ENCODE data around the gene USP7.

Gene USP7

GRCh38 chr16:8956265-8957062 lies 7.2 kb downstream of the USP7 start:
- H3K27ac ChIP-seq (ENCODE audit: low read depth in 2 of 2, low read length in 2 of 2): no peak overlapping the region
- H3K27me3 ChIP-seq (ENCODE audit: control insufficient read depth in 2 of 2, insufficient read depth in 2 of 2, low read length in 2 of 2): no peaks in the 10 kb centered on the region
- no peaks in the 10 kb centered on the region for H3K36me3 ChIP-seq (ENCODE audit: control insufficient read depth in 2 of 2, insufficient read depth in 2 of 2, low read length in 2 of 2)
- no peak overlapping the region for H3K9ac ChIP-seq (ENCODE audit: low read depth in 1 of 2, low read length in 2 of 2)
- peaks cover 64 to 72% of the 10 kb centered on the region in 2 donors for H3K4me1 ChIP-seq (ENCODE audit: control insufficient read depth in 2 of 2, insufficient read depth in 2 of 2, low read length in 2 of 2)
- H3K9me3 ChIP-seq (ENCODE audit: control insufficient read depth in 2 of 2, low read length in 2 of 2): no peaks in the 10 kb centered on the region
- peak overlapping the region in 1 of 2 donors; percentile 10 for H3K4me3 ChIP-seq (ENCODE audit: low read length in 2 of 2)

- H3K9ac ChIP-seq (ENCODE audit: low read depth in 1 of 2, low read length in 2 of 2): no peak overlapping the region
- H3K36me3 ChIP-seq (ENCODE audit: control insufficient read depth in 2 of 2, insufficient read depth in 2 of 2, low read length in 2 of 2): no peaks in the 10 kb centered on the region
- H3K4me3 ChIP-seq (ENCODE audit: low read length in 2 of 2): peak overlapping the region in 1 of 2 donors; percentile 10
- H3K27me3 ChIP-seq (ENCODE audit: control insufficient read depth in 2 of 2, insufficient read depth in 2 of 2, low read length in 2 of 2): no peaks in the 10 kb centered on the region
- no peaks in the 10 kb centered on the region for H3K9me3 ChIP-seq (ENCODE audit: control insufficient read depth in 2 of 2, low read length in 2 of 2)
- H3K4me1 ChIP-seq (ENCODE audit: control insufficient read depth in 2 of 2, insufficient read depth in 2 of 2, low read length in 2 of 2): peaks cover 63 to 73% of the 10 kb centered on the region in 2 donors
- no peak overlapping the region for H3K27ac ChIP-seq (ENCODE audit: low read depth in 2 of 2, low read length in 2 of 2)
Measured at GRCh38 chr16:8955828-8956227, 7.9 kb downstream of the USP7 start.

- H3K4me3 ChIP-seq (ENCODE audit: low read length in 2 of 2): no peak overlapping the region
- no peaks in the 10 kb centered on the region for H3K27me3 ChIP-seq (ENCODE audit: control insufficient read depth in 2 of 2, insufficient read depth in 2 of 2, low read length in 2 of 2)
- H3K9me3 ChIP-seq (ENCODE audit: control insufficient read depth in 2 of 2, low read length in 2 of 2): no peaks in the 10 kb centered on the region
- no peak overlapping the region for H3K9ac ChIP-seq (ENCODE audit: low read depth in 1 of 2, low read length in 2 of 2)
- no peak overlapping the region for H3K27ac ChIP-seq (ENCODE audit: low read depth in 2 of 2, low read length in 2 of 2)
- no peaks in the 10 kb centered on the region for H3K36me3 ChIP-seq (ENCODE audit: control insufficient read depth in 2 of 2, insufficient read depth in 2 of 2, low read length in 2 of 2)
- peaks cover 52 to 56% of the 10 kb centered on the region in 2 donors for H3K4me1 ChIP-seq (ENCODE audit: control insufficient read depth in 2 of 2, insufficient read depth in 2 of 2, low read length in 2 of 2)
Measured at GRCh38 chr16:8953064-8953463, 10.6 kb downstream of the USP7 start.

GRCh38 chr16:8952281-8952751 lies 11.4 kb downstream of the USP7 start:
- H3K9ac ChIP-seq (ENCODE audit: low read depth in 1 of 2, low read length in 2 of 2): no peak overlapping the region
- peaks cover 49 to 50% of the 10 kb centered on the region in 2 donors for H3K4me1 ChIP-seq (ENCODE audit: control insufficient read depth in 2 of 2, insufficient read depth in 2 of 2, low read length in 2 of 2)
- no peak overlapping the region for H3K4me3 ChIP-seq (ENCODE audit: low read length in 2 of 2)
- H3K27me3 ChIP-seq (ENCODE audit: control insufficient read depth in 2 of 2, insufficient read depth in 2 of 2, low read length in 2 of 2): no peaks in the 10 kb centered on the region
- no peaks in the 10 kb centered on the region for H3K36me3 ChIP-seq (ENCODE audit: control insufficient read depth in 2 of 2, insufficient read depth in 2 of 2, low read length in 2 of 2)
- no peak overlapping the region for H3K27ac ChIP-seq (ENCODE audit: low read depth in 2 of 2, low read length in 2 of 2)
- H3K9me3 ChIP-seq (ENCODE audit: control insufficient read depth in 2 of 2, low read length in 2 of 2): no peaks in the 10 kb centered on the region

- no peaks in the 10 kb centered on the region for H3K9me3 ChIP-seq (ENCODE audit: control insufficient read depth in 2 of 2, low read length in 2 of 2)
- peak overlapping the region in 1 of 2 donors; percentile 13 for H3K4me3 ChIP-seq (ENCODE audit: low read length in 2 of 2)
- H3K9ac ChIP-seq (ENCODE audit: low read depth in 1 of 2, low read length in 2 of 2): no peak overlapping the region
- H3K27ac ChIP-seq (ENCODE audit: low read depth in 2 of 2, low read length in 2 of 2): no peak overlapping the region
- H3K27me3 ChIP-seq (ENCODE audit: control insufficient read depth in 2 of 2, insufficient read depth in 2 of 2, low read length in 2 of 2): no peaks in the 10 kb centered on the region
- no peaks in the 10 kb centered on the region for H3K36me3 ChIP-seq (ENCODE audit: control insufficient read depth in 2 of 2, insufficient read depth in 2 of 2, low read length in 2 of 2)
- peaks cover 50% of the 10 kb centered on the region in 2 donors for H3K4me1 ChIP-seq (ENCODE audit: control insufficient read depth in 2 of 2, insufficient read depth in 2 of 2, low read length in 2 of 2)
Measured at GRCh38 chr16:8951447-8952280, 12.0 kb downstream of the USP7 start.

- no peak overlapping the region for H3K9ac ChIP-seq (ENCODE audit: low read depth in 1 of 2, low read length in 2 of 2)
- H3K27ac ChIP-seq (ENCODE audit: low read depth in 2 of 2, low read length in 2 of 2): no peak overlapping the region
- H3K9me3 ChIP-seq (ENCODE audit: control insufficient read depth in 2 of 2, low read length in 2 of 2): no peaks in the 10 kb centered on the region
- peaks cover 49 to 54% of the 10 kb centered on the region in 2 donors for H3K4me1 ChIP-seq (ENCODE audit: control insufficient read depth in 2 of 2, insufficient read depth in 2 of 2, low read length in 2 of 2)
- no peaks in the 10 kb centered on the region for H3K27me3 ChIP-seq (ENCODE audit: control insufficient read depth in 2 of 2, insufficient read depth in 2 of 2, low read length in 2 of 2)
- no peaks in the 10 kb centered on the region for H3K36me3 ChIP-seq (ENCODE audit: control insufficient read depth in 2 of 2, insufficient read depth in 2 of 2, low read length in 2 of 2)
- no peak overlapping the region for H3K4me3 ChIP-seq (ENCODE audit: low read length in 2 of 2)
Measured at GRCh38 chr16:8950580-8951077, 13.1 kb downstream of the USP7 start.

- Histone ChIP-seq H3K4me1 (ENCODE audit: control insufficient read depth in 2 of 2, insufficient read depth in 2 of 2, low read length in 2 of 2) (peaks cover 53 to 55% of the 10 kb centered on the region in 2 donors), H3K4me3 (ENCODE audit: low read length in 2 of 2) (no peak overlapping the region), H3K9me3 (ENCODE audit: control insufficient read depth in 2 of 2, low read length in 2 of 2) (no peaks in the 10 kb centered on the region), H3K9ac (ENCODE audit: low read depth in 1 of 2, low read length in 2 of 2) (no peak overlapping the region), H3K27me3 (ENCODE audit: control insufficient read depth in 2 of 2, insufficient read depth in 2 of 2, low read length in 2 of 2) (no peaks in the 10 kb centered on the region), H3K36me3 (ENCODE audit: control insufficient read depth in 2 of 2, insufficient read depth in 2 of 2, low read length in 2 of 2) (no peaks in the 10 kb centered on the region), H3K27ac (ENCODE audit: low read depth in 2 of 2, low read length in 2 of 2) (no peak overlapping the region)
Measured at GRCh38 chr16:8949536-8950418, 13.9 kb downstream of the USP7 start.

- H3K4me1 ChIP-seq (ENCODE audit: control insufficient read depth in 2 of 2, insufficient read depth in 2 of 2, low read length in 2 of 2): peaks cover 59 to 60% of the 10 kb centered on the region in 2 donors
- H3K9me3 ChIP-seq (ENCODE audit: control insufficient read depth in 2 of 2, low read length in 2 of 2): no peaks in the 10 kb centered on the region
- H3K9ac ChIP-seq (ENCODE audit: low read depth in 1 of 2, low read length in 2 of 2): no peak overlapping the region
- no peaks in the 10 kb centered on the region for H3K27me3 ChIP-seq (ENCODE audit: control insufficient read depth in 2 of 2, insufficient read depth in 2 of 2, low read length in 2 of 2)
- H3K4me3 ChIP-seq (ENCODE audit: low read length in 2 of 2): no peak overlapping the region
- H3K27ac ChIP-seq (ENCODE audit: low read depth in 2 of 2, low read length in 2 of 2): no peak overlapping the region
- no peaks in the 10 kb centered on the region for H3K36me3 ChIP-seq (ENCODE audit: control insufficient read depth in 2 of 2, insufficient read depth in 2 of 2, low read length in 2 of 2)
Measured at GRCh38 chr16:8948831-8949230, 14.9 kb downstream of the USP7 start.

- H3K27ac ChIP-seq (ENCODE audit: low read depth in 2 of 2, low read length in 2 of 2): no peak overlapping the region
- peaks cover 58 to 62% of the 10 kb centered on the region in 2 donors for H3K4me1 ChIP-seq (ENCODE audit: control insufficient read depth in 2 of 2, insufficient read depth in 2 of 2, low read length in 2 of 2)
- H3K9me3 ChIP-seq (ENCODE audit: control insufficient read depth in 2 of 2, low read length in 2 of 2): no peaks in the 10 kb centered on the region
- H3K27me3 ChIP-seq (ENCODE audit: control insufficient read depth in 2 of 2, insufficient read depth in 2 of 2, low read length in 2 of 2): no peaks in the 10 kb centered on the region
- H3K9ac ChIP-seq (ENCODE audit: low read depth in 1 of 2, low read length in 2 of 2): no peak overlapping the region
- H3K4me3 ChIP-seq (ENCODE audit: low read length in 2 of 2): no peak overlapping the region
- no peaks in the 10 kb centered on the region for H3K36me3 ChIP-seq (ENCODE audit: control insufficient read depth in 2 of 2, insufficient read depth in 2 of 2, low read length in 2 of 2)
Measured at GRCh38 chr16:8948069-8948593, 15.6 kb downstream of the USP7 start.

Measured in mucosa of rectum (tissue), 2 donors.